A549 treated with AZD9567 at 1 μM for 4 hours (cell line): ENCODE results near the gene TIMM23B. TPM values are rescaled to one million over a fixed set of nuclear protein-coding genes. Genes with fewer than 3 reads are reported as not detected.

ENCODE experiments used
- total RNA-seq: library from RNA; stranded (reverse); fragments of 200-300 nt; extraction: Qiagen RNA extraction; gene quantifications from 5 replicates; pipeline ENCODE4 v1.2.3, GENCODE V29; 2022; ENCODE audit not compliant: insufficient read depth

Gene TIMM23B, protein sequence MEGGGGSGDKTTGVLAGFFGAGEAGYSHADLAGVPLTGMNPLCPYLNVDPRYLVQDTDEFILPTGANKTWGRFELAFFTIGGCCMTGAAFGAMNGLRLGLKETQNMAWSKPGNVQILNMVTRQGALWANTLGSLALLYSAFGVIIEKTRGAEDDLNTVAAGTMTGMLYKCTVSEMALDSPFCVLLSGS
- total RNA-seq: 14.4 to 29.8 TPM (median 18.3 TPM) in 5 replicates

GRCh38 chr10:49941447-49942338 is at the start of gene TIMM23B, which contains the start of gene PARG:
TIMM23B (plus strand) TSS chr10:49942053; CDS start chr10:49942195, 142 bp downstream.
PARG (minus strand) TSS chr10:49942027; CDS start chr10:49941725, 302 bp downstream.

DNA sequence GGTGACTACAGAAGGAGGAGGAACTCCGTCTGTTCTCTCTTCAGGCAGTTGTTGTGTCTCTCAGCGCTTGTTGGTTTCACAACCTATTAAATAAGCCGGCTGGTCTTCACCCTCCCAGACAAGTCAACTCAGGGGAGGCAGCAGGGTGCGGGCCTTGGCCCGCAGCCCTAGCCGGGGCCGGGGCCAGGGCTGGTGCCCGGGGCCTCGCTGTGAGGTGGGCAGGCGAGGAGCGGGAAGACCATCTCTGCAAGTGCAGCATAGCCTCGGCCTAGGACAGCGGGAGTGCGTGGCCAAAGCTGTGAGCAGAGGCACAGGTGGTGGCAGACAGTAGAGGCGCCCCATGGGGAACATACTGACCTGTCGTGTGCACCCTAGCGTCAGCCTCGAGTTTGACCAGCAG is 46.5 kb downstream of the TIMM23B start, which contains the start of gene AGAP6:
AGAP6 (plus strand) TSS at position 31 of the 400 bp plus-strand sequence; CDS start at position 341, 310 bp downstream.

Other genes with a start within 250 kb of the TIMM23B start
- gene OGDHL, start 179.7 kb upstream of the TIMM23B start, total RNA-seq: 0.22 to 0.35 TPM (median 0.27 TPM) in 4 of 5 replicates, not detected in the other
- gene PARG, start within 50 bp of the TIMM23B start, total RNA-seq: 15.5 to 21.2 TPM (median 20.4 TPM) in 5 replicates
- gene AGAP6, start 46.4 kb downstream of the TIMM23B start, total RNA-seq: 6.0 to 11.7 TPM (median 10.2 TPM) in 5 replicates
- 10.8 to 13.6 TPM (median 11.8 TPM) in 5 replicates for gene WASHC2A, start 125.9 kb downstream of the TIMM23B start, total RNA-seq